Ovary (tissue), 9 donors: ENCODE measurements around the gene SHISA8. TPM values are rescaled to one million over a fixed set of nuclear protein-coding genes. Genes with fewer than 3 reads are reported as not detected.

Experiments used
- DNase-seq, 5 donors: peaks; one replicate each; pipeline ENCODE4 v3.0.0-alpha.2; 2019 to 2020
- H3K27ac ChIP-seq, 2 donors: fragments of 200-600 bp; one replicate each; pipeline versions ENCODE4 v1.5.1 to v1.8.0; 2019 to 2022
- H3K27me3 ChIP-seq: fragments of 200-600 bp; one replicate; pipeline ENCODE4 v1.8.0; 2022
- H3K36me3 ChIP-seq: fragments of 200-600 bp; sonication (generic); one replicate; pipeline ENCODE4 v1.5.1; 2019
- H3K4me1 ChIP-seq: one replicate; pipeline ENCODE4 v1.8.1; 2013; ENCODE audit warnings: mild to moderate bottlenecking, moderate library complexity; ENCODE audit not compliant: insufficient read depth
- H3K4me3 ChIP-seq: fragments of 200-600 bp; sonication (generic); one replicate; pipeline ENCODE4 v1.5.1; 2017
- H3K9me3 ChIP-seq, 2 donors: fragments of 200-600 bp in 1 of 2; sonication (generic) in 1 of 2; one replicate each; pipeline versions ENCODE4 v1.5.1 to v1.8.1; 2013 to 2019; ENCODE audit warnings: mild to moderate bottlenecking in 1 of 2, moderate library complexity in 1 of 2
- EP300 ChIP-seq: sonication (generic); formaldehyde crosslinking; IDR thresholded peaks from one replicate; pipeline ENCODE4 v1.6.1; 2017; ENCODE audit warnings: antibody characterized with exemption
- POLR2A ChIP-seq: fragments of 450-650 bp; IDR thresholded peaks from one replicate; pipeline ENCODE4 v1.6.1; 2017; ENCODE audit warnings: antibody characterized with exemption, mild to moderate bottlenecking, moderate library complexity
- WGBS, 3 donors: extraction: QIAGEN DNeasy Blood & Tissue Kit in 1 of 3; methylation state at CpG; one replicate each; pipeline versions ENCODE4 v1.1.5 to v1.1.7; 2013 to 2017; 5-methylcytosine and 5-hydroxymethylcytosine counted together
- intact Hi-C, 4 donors: fragments of 100-400 bp; cut with DNase I; formaldehyde crosslinking; loops; one replicate each; pipeline versions ENCODE4 v1.11.0 to v1.15.1; 2022 to 2023
- polyA plus RNA-seq, 2 donors: library from polyadenylated mRNA; stranded (reverse); fragments of 200-250 nt in 1 of 2; fragments of 350-450 nt in 1 of 2; fragmentation: Illumina TruSeq in 1 of 2; extraction: RNeasy Lipid Tissue Mini Kit (QIAGEN cat#74804) in 1 of 2; gene quantifications; one replicate each; pipeline ENCODE4 v1.2.3, GENCODE V29; 2013 to 2014
- total RNA-seq, 7 donors: library from RNA; depleted of rRNA in 2 of 7; stranded (reverse); fragments of >200 nt in 2 of 7; fragmentation: NEBNext Ultra II Directional in 3 of 7; extraction: Animal tissue kit (Norgen Biotek cat#: 25700) in 3 of 7; gene quantifications; one replicate each; pipeline versions ENCODE4 v1.1.0 to v1.2.4, GENCODE V29; 2016 to 2023
- TF ChIP-seq, protein P1 (sequence below), 3 donors: fragments of 450-650 bp in 2 of 3; fragments of 200-600 bp in 1 of 3; IDR thresholded peaks; one replicate each; pipeline versions ENCODE4 v1.5.1 to v1.8.0; 2016 to 2022; ENCODE audit warnings: antibody characterized with exemption in 3 of 3, mild to moderate bottlenecking in 1 of 3
- donor health status: DM: no; HTN: no; CAD: no; lungs with moderate emphysema.
- donor health status: DM: no; HTN: no; CAD: no.
- donor health status: Bipolar disorder and iron deficiency.
- donor health status: DM: yes; HTN: yes; CAD: no.
- donor health status: DM: no; HTN: no; CAD: no.
- donor health status: DM: yes; HTN: yes; CAD: no.

The SHISA8 gene
- total and polyA plus RNA-seq, 9 donors, result 0.46 TPM; not detected in 8

- no peaks in the 10 kb centered on the region for H3K36me3 ChIP-seq
- intact Hi-C loops, result no loop called here
These were observed 23.5 kb downstream of the SHISA8 start for GRCh38 chr22:41891407-41891806.

GRCh38 chr22:41888627-41889200 lies 26.2 kb downstream of the SHISA8 start:
- H3K4me3 ChIP-seq, result no peak overlapping the region
- intact Hi-C loops, result no loop called here
- H3K4me1 ChIP-seq, result no peaks in the 10 kb centered on the region
- TF ChIP-seq, protein P1, sequence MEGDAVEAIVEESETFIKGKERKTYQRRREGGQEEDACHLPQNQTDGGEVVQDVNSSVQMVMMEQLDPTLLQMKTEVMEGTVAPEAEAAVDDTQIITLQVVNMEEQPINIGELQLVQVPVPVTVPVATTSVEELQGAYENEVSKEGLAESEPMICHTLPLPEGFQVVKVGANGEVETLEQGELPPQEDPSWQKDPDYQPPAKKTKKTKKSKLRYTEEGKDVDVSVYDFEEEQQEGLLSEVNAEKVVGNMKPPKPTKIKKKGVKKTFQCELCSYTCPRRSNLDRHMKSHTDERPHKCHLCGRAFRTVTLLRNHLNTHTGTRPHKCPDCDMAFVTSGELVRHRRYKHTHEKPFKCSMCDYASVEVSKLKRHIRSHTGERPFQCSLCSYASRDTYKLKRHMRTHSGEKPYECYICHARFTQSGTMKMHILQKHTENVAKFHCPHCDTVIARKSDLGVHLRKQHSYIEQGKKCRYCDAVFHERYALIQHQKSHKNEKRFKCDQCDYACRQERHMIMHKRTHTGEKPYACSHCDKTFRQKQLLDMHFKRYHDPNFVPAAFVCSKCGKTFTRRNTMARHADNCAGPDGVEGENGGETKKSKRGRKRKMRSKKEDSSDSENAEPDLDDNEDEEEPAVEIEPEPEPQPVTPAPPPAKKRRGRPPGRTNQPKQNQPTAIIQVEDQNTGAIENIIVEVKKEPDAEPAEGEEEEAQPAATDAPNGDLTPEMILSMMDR (IDR thresholded peaks at IDR 0.05), result no peak
- TF ChIP-seq POLR2A (no peak), EP300 (no peak)
- H3K27me3 ChIP-seq, result no peaks in the 10 kb centered on the region
- no peak for DNase-seq
- no peaks in the 10 kb centered on the region for H3K36me3 ChIP-seq
- 57 to 68% (median 67%) methylated on average over 4 of the region's 4 CpGs for WGBS, 3 donors
- H3K27ac ChIP-seq, result no peak overlapping the region
- no peaks in the 10 kb centered on the region for H3K9me3 ChIP-seq

More at GRCh38 chr22:41891407-41891806, 23.5 kb downstream of the SHISA8 start:
- DNase-seq, result no peak
- TF ChIP-seq EP300 (no peak), POLR2A (no peak)
- TF ChIP-seq, protein P1 (IDR thresholded peaks at IDR 0.05), result no peak
- Histone ChIP-seq H3K4me3 (no peak overlapping the region), H3K4me1 (no peaks in the 10 kb centered on the region), H3K9me3 (no peaks in the 10 kb centered on the region), H3K27ac (no peak overlapping the region), H3K27me3 (no peaks in the 10 kb centered on the region)
- WGBS, 3 donors, result 91 to 94% (median 92%) methylated on average over 9 of the region's 9 CpGs

DNA sequence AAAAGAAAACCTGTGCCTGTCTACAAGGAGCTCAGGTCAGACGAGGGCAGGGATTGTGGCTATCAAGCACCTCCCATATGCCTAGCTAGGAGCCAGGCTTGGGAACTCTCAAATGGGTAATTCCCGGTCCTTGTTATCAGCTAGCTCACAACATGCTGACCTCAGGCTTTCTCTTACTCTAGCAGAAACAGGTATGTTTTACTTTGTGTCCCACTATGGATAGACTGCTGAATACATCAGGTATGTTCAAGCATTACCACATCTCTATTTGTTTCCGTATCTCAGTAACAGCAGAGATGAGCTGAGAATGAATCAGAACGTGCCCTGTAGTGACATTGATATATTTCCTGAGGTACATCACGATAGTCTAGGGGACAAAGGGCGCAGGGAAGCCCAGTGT lies 29.4 kb downstream of the SHISA8 start:
- no peak overlapping the region for H3K4me3 ChIP-seq
- no peak overlapping the region for H3K27ac ChIP-seq
- H3K36me3 ChIP-seq, result peaks cover 3% of the 10 kb centered on the region
- no peak for TF ChIP-seq EP300
- no peak for TF ChIP-seq POLR2A
- TF ChIP-seq, protein P1 (IDR thresholded peaks at IDR 0.05), result no peak
- no peaks in the 10 kb centered on the region for H3K9me3 ChIP-seq
- intact Hi-C loops, result no loop called here
- 88% methylated on average over 6 of the region's 6 CpGs for WGBS, 3 donors
- no peaks in the 10 kb centered on the region for H3K27me3 ChIP-seq
- no peak for DNase-seq
- no peaks in the 10 kb centered on the region for H3K4me1 ChIP-seq

- Histone ChIP-seq H3K27me3 (no peaks in the 10 kb centered on the region), H3K36me3 (peaks cover 3% of the 10 kb centered on the region), H3K9me3 (no peaks in the 10 kb centered on the region), H3K4me1 (no peaks in the 10 kb centered on the region), H3K27ac (no peak overlapping the region), H3K4me3 (no peak overlapping the region)
- intact Hi-C loops, result no loop called here
- no peak for TF ChIP-seq POLR2A
- TF ChIP-seq, protein P1 (IDR thresholded peaks at IDR 0.05), result no peak
- no peak for TF ChIP-seq EP300
- DNase-seq, result no peak
- 95 to 100% (median 97%) methylated on average over 2 of the region's 2 CpGs for WGBS, 3 donors
These were observed 29.8 kb downstream of the SHISA8 start for GRCh38 chr22:41885116-41885515.
